Lung (tissue), 12 donors: ENCODE results near the gene KLHL30. TPM values are rescaled to one million over a fixed set of nuclear protein-coding genes. Genes with fewer than 3 reads are reported as not detected.
A peak's percentile ranks its signal among the peaks of the same experiment; 100 is the strongest.

Experiments
- ATAC-seq: fragments of 200-7000 bp; cut with Tn5 transposase; one replicate; pipeline ENCODE4 v1.9.1; 2020; ENCODE audit warnings: moderate number of reproducible peaks; ENCODE audit not compliant: insufficient read depth, low FRiP score
- DNase-seq, 3 donors: peaks; one replicate each; pipeline ENCODE4 v3.0.0-alpha.2; 2013 to 2017
- H3K27ac ChIP-seq, 2 donors: one replicate each; pipeline ENCODE4 v1.5.1; 2013; ENCODE audit warnings: mild to moderate bottlenecking in 2 of 2, moderate library complexity in 2 of 2, control low read depth in 1 of 2, inconsistent platforms in 1 of 2, low read depth in 1 of 2, low read length in 1 of 2
- H3K27me3 ChIP-seq, 3 donors: one replicate each; pipeline ENCODE4 v1.5.1; 2013; ENCODE audit warnings: low read length in 2 of 3; ENCODE audit not compliant: control insufficient read depth in 3 of 3, insufficient read depth in 3 of 3
- H3K36me3 ChIP-seq, 4 donors: one replicate each; pipeline ENCODE4 v1.5.1; 2013; ENCODE audit warnings: low read length in 4 of 4, mild to moderate bottlenecking in 1 of 4, moderate library complexity in 1 of 4; ENCODE audit not compliant: control insufficient read depth in 4 of 4, insufficient read depth in 4 of 4
- H3K4me1 ChIP-seq, 5 donors: one replicate each; pipeline ENCODE4 v1.5.1; 2013; ENCODE audit warnings: low read length in 5 of 5, mild to moderate bottlenecking in 2 of 5, moderate library complexity in 1 of 5; ENCODE audit not compliant: control insufficient read depth in 5 of 5, insufficient read depth in 5 of 5
- H3K4me3 ChIP-seq: one replicate; pipeline ENCODE4 v1.5.1; 2013; ENCODE audit warnings: mild to moderate bottlenecking, control low read depth, moderate library complexity
- H3K9ac ChIP-seq, 2 donors: one replicate each; pipeline ENCODE4 v1.5.1; 2013; ENCODE audit warnings: low read length in 2 of 2, control low read depth in 1 of 2; ENCODE audit not compliant: insufficient read depth in 1 of 2
- H3K9me3 ChIP-seq, 4 donors: one replicate each; pipeline ENCODE4 v1.5.1; 2013; ENCODE audit warnings: low read length in 3 of 4, mild to moderate bottlenecking in 1 of 4, moderate library complexity in 1 of 4; ENCODE audit not compliant: control insufficient read depth in 4 of 4, insufficient read depth in 3 of 4
- WGBS, 2 donors: extraction: QIAGEN DNeasy Blood & Tissue Kit; methylation state at CpG; one replicate each; pipeline ENCODE4 v1.1.7; 2013; 5-methylcytosine and 5-hydroxymethylcytosine counted together
- polyA plus RNA-seq, 2 donors: library from polyadenylated mRNA; stranded (reverse); fragments of 200-250 nt; gene quantifications; one replicate each; pipeline ENCODE4 v1.2.1, GENCODE V29; 2013
- total RNA-seq, 2 donors: library from RNA; depleted of rRNA in 1 of 2; stranded (reverse); fragments of >200 nt in 1 of 2; gene quantifications; one replicate each; pipeline ENCODE4 v1.2.1, GENCODE V29; 2014 to 2021
- TF ChIP-seq, protein P1 (sequence below): IDR thresholded peaks from 2 replicates; pipeline ENCODE4 v1.5.1; 2012; ENCODE audit warnings: mild to moderate bottlenecking; ENCODE audit errors: control extremely low read depth, extremely low read depth
- donor health status: control.
- donor health status: control.
- donor health status: Bipolar disorder and iron deficiency.
- donor health status: healthy.
- donor health status: DM: yes; HTN: yes; CAD: no.

KLHL30 gene
- total and polyA plus RNA-seq, 4 donors: 0.18 to 2.1 (median 0.39) TPM

DNA sequence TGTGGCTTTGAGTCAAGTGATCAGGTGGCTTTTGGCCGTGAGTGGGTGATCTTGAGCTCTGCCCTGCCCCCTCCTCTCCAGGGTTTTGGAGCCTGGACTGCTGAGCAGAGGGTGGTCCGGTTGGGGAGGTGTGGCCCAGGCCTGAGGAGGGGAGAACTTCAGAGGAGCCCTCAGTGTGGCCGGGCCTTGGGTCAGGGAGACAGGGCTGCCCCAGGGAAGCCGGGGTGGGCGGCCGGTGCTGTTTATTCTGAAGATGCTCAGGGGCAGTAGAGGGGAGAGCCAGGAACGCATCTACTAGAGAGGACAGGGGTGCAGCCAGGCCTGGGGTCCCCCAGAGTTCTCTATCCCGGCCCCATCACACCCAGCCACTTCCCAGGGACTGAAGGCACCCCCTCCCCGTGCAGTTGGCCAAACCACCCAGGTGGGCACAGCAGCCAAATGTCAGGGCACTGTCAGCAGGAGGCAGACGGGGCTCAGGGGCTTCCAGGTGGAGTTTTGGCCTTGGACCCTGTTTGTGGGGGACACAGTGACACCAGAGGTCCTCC lies 21.3 kb downstream of the KLHL30 start:
- TF ChIP-seq, protein P1, sequence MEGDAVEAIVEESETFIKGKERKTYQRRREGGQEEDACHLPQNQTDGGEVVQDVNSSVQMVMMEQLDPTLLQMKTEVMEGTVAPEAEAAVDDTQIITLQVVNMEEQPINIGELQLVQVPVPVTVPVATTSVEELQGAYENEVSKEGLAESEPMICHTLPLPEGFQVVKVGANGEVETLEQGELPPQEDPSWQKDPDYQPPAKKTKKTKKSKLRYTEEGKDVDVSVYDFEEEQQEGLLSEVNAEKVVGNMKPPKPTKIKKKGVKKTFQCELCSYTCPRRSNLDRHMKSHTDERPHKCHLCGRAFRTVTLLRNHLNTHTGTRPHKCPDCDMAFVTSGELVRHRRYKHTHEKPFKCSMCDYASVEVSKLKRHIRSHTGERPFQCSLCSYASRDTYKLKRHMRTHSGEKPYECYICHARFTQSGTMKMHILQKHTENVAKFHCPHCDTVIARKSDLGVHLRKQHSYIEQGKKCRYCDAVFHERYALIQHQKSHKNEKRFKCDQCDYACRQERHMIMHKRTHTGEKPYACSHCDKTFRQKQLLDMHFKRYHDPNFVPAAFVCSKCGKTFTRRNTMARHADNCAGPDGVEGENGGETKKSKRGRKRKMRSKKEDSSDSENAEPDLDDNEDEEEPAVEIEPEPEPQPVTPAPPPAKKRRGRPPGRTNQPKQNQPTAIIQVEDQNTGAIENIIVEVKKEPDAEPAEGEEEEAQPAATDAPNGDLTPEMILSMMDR: no peak
- H3K4me3 ChIP-seq: no peak overlapping the region
- H3K36me3 ChIP-seq: no peaks in the 10 kb centered on the region
- H3K4me1 ChIP-seq: peaks cover 0 to 26% (median 8%) of the 10 kb centered on the region in 5 donors
- H3K9ac ChIP-seq: no peak overlapping the region
- DNase-seq (no peak), ATAC-seq (no peak)
- H3K9me3 ChIP-seq: no peaks in the 10 kb centered on the region
- peaks cover 0 to 19% (median 13%) of the 10 kb centered on the region in 3 donors for H3K27me3 ChIP-seq
- no peak overlapping the region for H3K27ac ChIP-seq
- 35 to 44% methylated on average over 10 of the region's 10 CpGs for WGBS, 2 donors

DNA sequence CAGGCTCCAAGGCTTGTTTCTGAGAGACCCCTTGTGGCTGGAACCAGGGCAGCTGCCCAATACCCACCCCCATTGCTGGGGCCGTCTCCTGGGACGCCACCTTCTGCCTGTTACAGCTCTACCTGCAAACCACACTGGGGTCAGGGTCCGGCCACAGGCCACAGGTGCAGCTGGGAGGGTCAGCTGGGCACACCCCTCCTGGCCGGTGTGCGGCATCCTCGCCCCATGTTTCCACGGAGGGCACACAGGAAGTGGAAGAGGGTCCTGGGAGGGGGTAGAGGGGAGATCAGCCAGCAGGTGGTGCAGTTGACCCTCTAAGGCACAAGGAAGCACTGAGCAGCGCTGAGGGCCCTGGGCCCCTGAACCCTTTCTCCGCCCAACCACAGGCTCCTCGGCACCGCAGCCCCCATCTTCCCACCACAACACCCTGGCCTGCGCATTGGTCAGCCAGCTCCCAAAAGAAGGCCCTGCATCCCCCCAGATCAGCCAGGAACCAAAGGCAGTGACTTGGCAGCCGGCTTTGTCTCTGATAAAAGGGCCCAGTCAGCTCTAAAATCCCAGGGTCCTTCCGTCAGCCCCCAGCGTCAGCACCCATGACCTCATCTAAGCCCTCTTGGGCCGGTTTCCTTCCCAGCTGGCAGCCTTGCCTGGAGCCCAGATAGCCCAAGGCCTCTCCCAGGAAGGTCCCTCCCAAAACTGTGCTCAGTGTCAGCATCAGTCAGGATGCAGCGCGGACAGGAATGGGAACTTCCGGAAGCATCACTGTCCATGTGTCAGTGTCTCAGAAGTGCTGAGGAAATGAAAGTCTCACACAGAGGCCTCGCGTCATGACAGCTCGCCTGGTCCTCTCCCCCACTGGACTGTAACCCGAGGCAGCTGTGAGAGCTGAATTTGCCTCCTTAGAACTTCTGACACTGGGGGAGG lies 22.0 kb downstream of the KLHL30 start:
- ATAC-seq (no peak), DNase-seq (peak in 1 of 3 donors; percentile 36)
- no peak overlapping the region for H3K4me3 ChIP-seq
- H3K27ac ChIP-seq: no peak overlapping the region
- H3K9me3 ChIP-seq: no peaks in the 10 kb centered on the region
- 46 to 52% methylated on average over 23 of the region's 23 CpGs for WGBS, 2 donors
- TF ChIP-seq, protein P1: no peak
- H3K4me1 ChIP-seq: peaks cover 0 to 22% (median 8%) of the 10 kb centered on the region in 5 donors
- peaks cover 0 to 19% (median 13%) of the 10 kb centered on the region in 3 donors for H3K27me3 ChIP-seq
- H3K36me3 ChIP-seq: no peaks in the 10 kb centered on the region
- no peak overlapping the region for H3K9ac ChIP-seq

DNA sequence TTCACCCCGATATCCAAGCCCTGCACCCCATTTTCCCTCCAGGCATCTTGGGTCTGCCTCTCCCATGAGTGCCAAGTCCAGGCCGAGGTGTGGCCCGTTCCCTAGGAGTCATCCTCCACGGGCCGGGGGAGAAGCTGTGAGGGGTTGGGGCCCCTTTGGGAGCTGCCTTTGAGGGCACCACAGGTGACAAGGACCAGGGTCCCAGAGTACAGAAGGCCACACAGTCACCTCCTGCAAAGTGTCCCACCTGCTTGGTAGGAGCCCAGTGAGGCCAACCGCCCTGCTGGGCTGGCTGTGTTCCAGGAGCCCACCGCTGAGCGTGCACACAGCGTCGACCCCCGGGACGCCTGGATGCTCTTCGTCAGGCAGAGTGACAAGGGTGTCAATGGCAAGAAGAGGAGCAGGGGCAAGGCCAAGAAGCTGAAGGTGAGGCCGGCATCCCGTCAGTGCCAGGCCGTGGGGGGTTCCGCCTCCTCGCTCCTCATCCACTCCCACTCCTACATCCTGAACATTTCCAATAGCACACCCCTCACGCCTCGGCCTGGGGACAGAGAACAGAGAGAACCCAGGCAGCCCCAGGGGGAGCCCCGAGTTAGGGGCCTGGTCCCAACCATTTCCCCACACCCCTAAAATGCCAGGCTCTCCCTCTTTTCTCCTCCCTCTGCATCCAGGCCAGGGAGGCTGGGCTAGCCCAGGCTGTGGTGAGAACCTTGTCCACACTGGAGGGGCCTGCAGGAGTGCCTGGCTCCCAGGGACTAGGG lies 23.0 kb downstream of the KLHL30 start:
- Histone ChIP-seq H3K27ac (no peak overlapping the region), H3K4me3 (no peak overlapping the region), H3K9ac (no peak overlapping the region), H3K36me3 (no peaks in the 10 kb centered on the region), H3K4me1 (peaks cover 0 to 17% (median 8%) of the 10 kb centered on the region in 5 donors), H3K27me3 (peaks cover 0 to 19% (median 13%) of the 10 kb centered on the region in 3 donors), H3K9me3 (no peaks in the 10 kb centered on the region)
- WGBS, 2 donors: 89 to 93% methylated on average over 20 to 21 of the region's 21 CpGs
- no peak for ATAC-seq
- no peak for DNase-seq
- TF ChIP-seq, protein P1: no peak
